ENCODE measurements around the gene LRRC32.

DNA sequence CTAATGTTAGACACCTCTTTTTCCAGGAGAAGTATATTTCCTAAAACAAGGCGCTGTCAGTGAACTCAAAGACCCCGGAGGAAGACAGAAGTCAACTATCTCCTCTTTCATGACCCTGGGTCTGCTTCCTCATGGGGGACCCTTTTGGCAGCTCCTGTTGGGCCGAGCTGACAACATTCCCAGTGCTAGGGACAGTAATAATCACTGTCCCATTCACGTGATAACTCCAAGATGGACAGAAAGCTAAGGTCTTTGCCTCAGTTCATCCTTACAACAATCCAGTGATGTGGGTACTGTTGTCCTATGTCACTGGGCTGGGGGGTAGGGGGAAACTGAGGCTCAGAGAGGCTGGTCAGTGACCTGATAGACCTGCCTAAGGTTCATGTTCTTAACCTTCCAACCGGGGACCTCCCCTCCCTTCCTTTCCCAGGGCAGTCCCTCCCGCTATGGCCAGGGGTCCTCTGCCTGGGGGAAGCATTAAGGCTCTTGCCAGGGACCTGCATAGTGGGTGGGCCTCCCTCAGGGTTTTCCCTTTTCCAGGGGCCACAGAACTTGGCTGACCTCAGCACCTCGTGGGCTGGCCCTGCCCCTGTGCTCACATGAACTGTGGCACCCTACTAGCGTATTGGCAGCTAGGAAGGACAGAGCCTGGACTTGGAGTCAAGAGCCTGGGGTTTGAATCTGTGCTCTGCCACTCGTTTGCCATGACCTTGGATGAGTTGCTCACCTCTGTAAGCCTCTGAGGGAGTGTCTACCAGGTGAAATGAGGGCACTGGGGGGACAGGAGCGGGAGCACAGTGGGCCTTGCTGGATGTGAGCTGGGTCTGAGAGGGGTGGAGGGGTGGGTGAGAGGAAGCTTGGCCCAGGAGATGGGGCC is 53.6 kb downstream of the LRRC32 start:
- TF ChIP-seq POLR2A (IDR thresholded peaks at IDR 0.05) (no peak), EP300 (IDR thresholded peaks at IDR 0.05) (no peak)
- TF ChIP-seq, protein P1, sequence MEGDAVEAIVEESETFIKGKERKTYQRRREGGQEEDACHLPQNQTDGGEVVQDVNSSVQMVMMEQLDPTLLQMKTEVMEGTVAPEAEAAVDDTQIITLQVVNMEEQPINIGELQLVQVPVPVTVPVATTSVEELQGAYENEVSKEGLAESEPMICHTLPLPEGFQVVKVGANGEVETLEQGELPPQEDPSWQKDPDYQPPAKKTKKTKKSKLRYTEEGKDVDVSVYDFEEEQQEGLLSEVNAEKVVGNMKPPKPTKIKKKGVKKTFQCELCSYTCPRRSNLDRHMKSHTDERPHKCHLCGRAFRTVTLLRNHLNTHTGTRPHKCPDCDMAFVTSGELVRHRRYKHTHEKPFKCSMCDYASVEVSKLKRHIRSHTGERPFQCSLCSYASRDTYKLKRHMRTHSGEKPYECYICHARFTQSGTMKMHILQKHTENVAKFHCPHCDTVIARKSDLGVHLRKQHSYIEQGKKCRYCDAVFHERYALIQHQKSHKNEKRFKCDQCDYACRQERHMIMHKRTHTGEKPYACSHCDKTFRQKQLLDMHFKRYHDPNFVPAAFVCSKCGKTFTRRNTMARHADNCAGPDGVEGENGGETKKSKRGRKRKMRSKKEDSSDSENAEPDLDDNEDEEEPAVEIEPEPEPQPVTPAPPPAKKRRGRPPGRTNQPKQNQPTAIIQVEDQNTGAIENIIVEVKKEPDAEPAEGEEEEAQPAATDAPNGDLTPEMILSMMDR (IDR thresholded peaks at IDR 0.05), result no peak
